OCI-LY3 (cell line): ENCODE data around the gene KRTAP3-2.

Source experiments
- H2AFZ ChIP-seq: fragments of 200-600, 300-600 bp; shearing (Covaris generic); 2 replicates; pipeline ENCODE4 v1.6.0; 2014; ENCODE audit warnings: antibody characterized with exemption, low read depth, low read length
- H3K27ac ChIP-seq: fragments of 200-600, 300-600 bp; sonication (generic); 2 replicates; pipeline ENCODE4 v1.5.1; 2014; ENCODE audit warnings: mild to moderate bottlenecking, low read length, moderate library complexity, mixed read lengths
- H3K27me3 ChIP-seq: fragments of 200-600, 300-600 bp; sonication (generic); 2 replicates; pipeline ENCODE4 v1.6.1; 2014; ENCODE audit warnings: low read depth, low read length, mixed read lengths
- H3K36me3 ChIP-seq: fragments of 200-600, 300-600 bp; sonication (generic); replicated peaks from 2 replicates; pipeline ENCODE3; 2014; ENCODE audit warnings: low read depth, low read length, mixed read lengths
- H3K4me1 ChIP-seq: fragments of 300-600, 200-600 bp; sonication (generic); 2 replicates; pipeline ENCODE4 v1.6.1; 2014; ENCODE audit warnings: low read length, mixed read lengths
- H3K4me2 ChIP-seq: fragments of 200-600, 300-600 bp; sonication (generic); 2 replicates; pipeline ENCODE4 v1.6.1; 2014; ENCODE audit warnings: low read length, mixed read lengths
- H3K4me3 ChIP-seq: fragments of 300-600, 200-600 bp; sonication (generic); 2 replicates; pipeline ENCODE4 v1.5.1; 2014; ENCODE audit warnings: antibody characterized with exemption, mild to moderate bottlenecking, low read length, moderate library complexity
- H3K79me2 ChIP-seq: fragments of 300-600, 200-600 bp; shearing (Covaris generic); 2 replicates; pipeline ENCODE4 v1.6.1; 2014; ENCODE audit warnings: mild to moderate bottlenecking, low read length, mixed read lengths
- H3K9ac ChIP-seq: fragments of 300-600, 200-600 bp; shearing (Covaris generic); 2 replicates; pipeline ENCODE4 v1.6.0; 2014; ENCODE audit warnings: mild to moderate bottlenecking, low read length, moderate library complexity
- H3K9me3 ChIP-seq: fragments of 200-600, 300-600 bp; shearing (Covaris generic); 2 replicates; pipeline ENCODE4 v1.6.1; 2014; ENCODE audit warnings: low read length, mixed read lengths; ENCODE audit not compliant: insufficient read depth
- H4K20me1 ChIP-seq: fragments of 200-600, 300-600 bp; sonication (generic); 2 replicates; pipeline ENCODE4 v1.6.1; 2016; ENCODE audit warnings: low read length, mixed read lengths; ENCODE audit not compliant: insufficient read depth
- EZH2phosphoT487 ChIP-seq: fragments of 200-600 bp; shearing (Covaris generic); IDR thresholded peaks from 2 replicates; pipeline ENCODE4 v1.6.1; 2018; ENCODE audit warnings: antibody characterized with exemption, mixed run types, low read depth
- TF ChIP-seq, protein P1 (sequence below): fragments of 200-600, 300-600 bp; sonication (generic); IDR thresholded peaks from 2 replicates; pipeline ENCODE4 v1.5.1; 2014; ENCODE audit warnings: antibody characterized with exemption, low read length, low read depth

KRTAP3-2 gene

DNA sequence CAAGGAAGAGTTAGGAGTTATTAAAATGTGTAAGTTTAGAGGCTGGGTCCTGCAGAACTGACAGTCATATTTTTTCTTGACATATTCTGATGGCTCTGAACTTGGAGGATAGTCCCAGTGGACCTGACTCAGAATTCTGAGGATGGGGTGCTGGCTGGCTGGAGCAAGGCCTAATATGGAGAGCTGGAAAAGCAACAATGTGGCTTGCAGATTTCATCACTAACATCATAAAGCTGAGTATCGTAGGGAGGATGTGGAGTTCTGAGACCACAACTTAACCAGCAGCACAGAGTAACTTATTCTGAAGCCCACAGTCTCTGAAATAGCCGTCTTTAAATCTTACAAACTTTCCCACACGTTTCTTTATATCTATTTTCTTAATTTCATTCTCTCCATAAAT lies 25.0 kb upstream of the KRTAP3-2 start:
- no peaks in the 10 kb centered on the region for H3K36me3 ChIP-seq
- H3K79me2 ChIP-seq = no peaks in the 10 kb centered on the region
- no peak overlapping the region for H3K9ac ChIP-seq
- no peak overlapping the region for H3K27ac ChIP-seq
- H4K20me1 ChIP-seq = no peaks in the 10 kb centered on the region
- H3K4me2 ChIP-seq = no peak overlapping the region
- H2AFZ ChIP-seq = no peak overlapping the region
- TF ChIP-seq, protein P1, sequence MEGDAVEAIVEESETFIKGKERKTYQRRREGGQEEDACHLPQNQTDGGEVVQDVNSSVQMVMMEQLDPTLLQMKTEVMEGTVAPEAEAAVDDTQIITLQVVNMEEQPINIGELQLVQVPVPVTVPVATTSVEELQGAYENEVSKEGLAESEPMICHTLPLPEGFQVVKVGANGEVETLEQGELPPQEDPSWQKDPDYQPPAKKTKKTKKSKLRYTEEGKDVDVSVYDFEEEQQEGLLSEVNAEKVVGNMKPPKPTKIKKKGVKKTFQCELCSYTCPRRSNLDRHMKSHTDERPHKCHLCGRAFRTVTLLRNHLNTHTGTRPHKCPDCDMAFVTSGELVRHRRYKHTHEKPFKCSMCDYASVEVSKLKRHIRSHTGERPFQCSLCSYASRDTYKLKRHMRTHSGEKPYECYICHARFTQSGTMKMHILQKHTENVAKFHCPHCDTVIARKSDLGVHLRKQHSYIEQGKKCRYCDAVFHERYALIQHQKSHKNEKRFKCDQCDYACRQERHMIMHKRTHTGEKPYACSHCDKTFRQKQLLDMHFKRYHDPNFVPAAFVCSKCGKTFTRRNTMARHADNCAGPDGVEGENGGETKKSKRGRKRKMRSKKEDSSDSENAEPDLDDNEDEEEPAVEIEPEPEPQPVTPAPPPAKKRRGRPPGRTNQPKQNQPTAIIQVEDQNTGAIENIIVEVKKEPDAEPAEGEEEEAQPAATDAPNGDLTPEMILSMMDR = no peak
- no peak for TF ChIP-seq EZH2phosphoT487
- no peaks in the 10 kb centered on the region for H3K9me3 ChIP-seq
- H3K4me1 ChIP-seq = no peaks in the 10 kb centered on the region
- H3K4me3 ChIP-seq = no peak overlapping the region
- peaks cover 15% of the 10 kb centered on the region; the same call in 1 of the 2 replicates for H3K27me3 ChIP-seq

DNA sequence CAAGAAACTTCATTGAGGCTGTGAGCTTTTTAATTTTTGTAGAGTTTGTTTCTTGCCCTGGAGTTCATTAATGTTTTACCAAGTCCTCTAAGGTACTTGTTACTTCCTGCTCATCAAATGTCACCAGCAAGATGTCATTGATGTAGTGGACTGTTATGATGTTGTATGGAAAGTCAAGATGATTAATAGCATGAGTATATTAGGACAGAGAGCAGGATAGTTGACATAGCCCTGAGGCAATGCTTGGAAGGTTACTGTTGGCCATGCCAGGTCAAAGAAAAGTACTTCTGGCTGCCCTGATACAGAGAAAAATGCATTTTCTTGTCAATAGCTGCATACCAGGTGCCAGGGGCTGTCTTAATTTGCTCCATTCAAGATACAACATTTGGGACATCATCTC lies 20.6 kb upstream of the KRTAP3-2 start:
- H3K9ac ChIP-seq = no peak overlapping the region
- H3K79me2 ChIP-seq = no peaks in the 10 kb centered on the region
- TF ChIP-seq EZH2phosphoT487 = no peak
- no peaks in the 10 kb centered on the region for H4K20me1 ChIP-seq
- no peak overlapping the region for H3K4me3 ChIP-seq
- H3K36me3 ChIP-seq = no peaks in the 10 kb centered on the region
- H2AFZ ChIP-seq = no peak overlapping the region
- no peaks in the 10 kb centered on the region for H3K4me1 ChIP-seq
- H3K9me3 ChIP-seq = no peaks in the 10 kb centered on the region
- H3K27ac ChIP-seq = no peak overlapping the region
- H3K27me3 ChIP-seq = peaks cover 15% of the 10 kb centered on the region
- no peak overlapping the region for H3K4me2 ChIP-seq

DNA sequence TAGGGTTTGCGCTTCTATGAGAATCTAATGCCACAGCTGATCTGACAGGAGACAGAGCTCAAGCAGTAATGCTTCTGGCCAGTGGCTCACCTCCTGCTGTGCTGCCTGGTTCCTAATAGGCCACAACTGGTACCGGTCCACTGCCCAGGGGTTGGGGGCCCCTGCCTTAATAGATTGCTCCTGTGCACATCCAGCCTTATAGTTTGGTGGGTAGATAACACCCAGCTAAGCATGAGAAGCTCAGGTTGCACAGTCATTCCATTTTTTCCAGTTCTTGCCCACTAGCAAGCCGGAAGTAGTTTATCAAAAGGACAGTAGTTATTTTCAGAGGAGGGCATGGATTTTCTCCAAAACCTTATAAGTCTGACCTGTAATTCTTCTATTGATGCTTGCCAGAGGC lies 19.7 kb upstream of the KRTAP3-2 start:
- H3K9ac ChIP-seq = no peak overlapping the region
- H3K36me3 ChIP-seq = no peaks in the 10 kb centered on the region
- H3K4me3 ChIP-seq = no peak overlapping the region
- no peaks in the 10 kb centered on the region for H3K79me2 ChIP-seq
- no peak overlapping the region for H3K4me2 ChIP-seq
- TF ChIP-seq, protein P1 = no peak
- TF ChIP-seq EZH2phosphoT487 = no peak
- no peaks in the 10 kb centered on the region for H3K4me1 ChIP-seq
- no peaks in the 10 kb centered on the region for H4K20me1 ChIP-seq
- peaks cover 22% of the 10 kb centered on the region for H3K27me3 ChIP-seq
- no peaks in the 10 kb centered on the region for H3K9me3 ChIP-seq
- no peak overlapping the region for H3K27ac ChIP-seq
- H2AFZ ChIP-seq = no peak overlapping the region

DNA sequence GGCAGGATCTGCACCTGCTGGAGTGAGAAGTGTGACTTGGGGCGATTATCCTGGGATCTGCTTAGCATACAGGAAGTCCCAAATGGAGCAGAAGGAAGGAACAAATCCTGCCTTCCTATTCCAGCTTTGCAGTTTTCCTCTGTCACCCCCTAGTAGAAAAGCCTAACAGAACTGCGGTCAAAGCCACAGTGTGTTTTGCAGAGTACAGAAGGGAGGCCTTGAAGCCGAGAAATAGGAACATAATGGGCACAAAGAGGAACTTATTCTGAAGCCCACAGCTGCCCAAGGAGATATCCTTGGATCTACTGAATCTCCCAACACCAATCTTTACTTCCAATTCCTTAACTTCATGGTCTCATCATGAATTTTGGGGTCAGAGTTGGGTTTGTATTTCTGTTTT lies 18.8 kb upstream of the KRTAP3-2 start:
- H3K36me3 ChIP-seq = no peaks in the 10 kb centered on the region
- H3K27me3 ChIP-seq = peaks cover 22% of the 10 kb centered on the region
- no peaks in the 10 kb centered on the region for H3K9me3 ChIP-seq
- no peak overlapping the region for H3K27ac ChIP-seq
- TF ChIP-seq EZH2phosphoT487 = no peak
- TF ChIP-seq, protein P1 = no peak
- H3K4me3 ChIP-seq = no peak overlapping the region
- H2AFZ ChIP-seq = no peak overlapping the region
- no peaks in the 10 kb centered on the region for H3K4me1 ChIP-seq
- H4K20me1 ChIP-seq = no peaks in the 10 kb centered on the region
- no peak overlapping the region for H3K4me2 ChIP-seq
- no peaks in the 10 kb centered on the region for H3K79me2 ChIP-seq
- no peak overlapping the region for H3K9ac ChIP-seq
